ENCODE results near the gene TTLL5. TPM values are rescaled to one million over a fixed set of nuclear protein-coding genes. Genes with fewer than 3 reads are reported as not detected.

TTLL5 gene
- total and polyA plus RNA-seq, 10 of the 15 experiments (the other 5 are each of a cell fraction or from before 2014, with no cell fraction given) = 3.2 to 25.9 (median 13.8) TPM

DNA sequence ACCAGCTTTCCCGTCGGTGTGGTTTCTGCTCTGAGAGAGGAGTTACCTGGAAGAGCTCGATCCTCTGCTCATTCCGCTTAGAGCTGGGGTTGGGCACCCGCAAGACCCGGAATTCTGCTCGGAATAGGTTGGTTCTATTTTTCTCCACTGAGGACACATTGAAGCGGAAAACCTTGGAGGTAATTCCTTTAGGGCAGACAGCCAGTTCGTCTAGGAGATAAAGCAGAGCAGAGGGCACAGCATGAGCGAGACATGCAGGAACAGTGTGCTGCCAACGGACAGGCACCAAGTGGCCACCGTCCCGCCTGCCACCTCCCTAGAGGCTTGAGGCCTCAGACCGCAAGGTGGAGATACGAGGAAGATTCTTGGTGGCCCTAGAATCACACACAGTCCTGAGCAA is 310.5 kb downstream of the TTLL5 start (continued):
- TF ChIP-seq, protein P1, sequence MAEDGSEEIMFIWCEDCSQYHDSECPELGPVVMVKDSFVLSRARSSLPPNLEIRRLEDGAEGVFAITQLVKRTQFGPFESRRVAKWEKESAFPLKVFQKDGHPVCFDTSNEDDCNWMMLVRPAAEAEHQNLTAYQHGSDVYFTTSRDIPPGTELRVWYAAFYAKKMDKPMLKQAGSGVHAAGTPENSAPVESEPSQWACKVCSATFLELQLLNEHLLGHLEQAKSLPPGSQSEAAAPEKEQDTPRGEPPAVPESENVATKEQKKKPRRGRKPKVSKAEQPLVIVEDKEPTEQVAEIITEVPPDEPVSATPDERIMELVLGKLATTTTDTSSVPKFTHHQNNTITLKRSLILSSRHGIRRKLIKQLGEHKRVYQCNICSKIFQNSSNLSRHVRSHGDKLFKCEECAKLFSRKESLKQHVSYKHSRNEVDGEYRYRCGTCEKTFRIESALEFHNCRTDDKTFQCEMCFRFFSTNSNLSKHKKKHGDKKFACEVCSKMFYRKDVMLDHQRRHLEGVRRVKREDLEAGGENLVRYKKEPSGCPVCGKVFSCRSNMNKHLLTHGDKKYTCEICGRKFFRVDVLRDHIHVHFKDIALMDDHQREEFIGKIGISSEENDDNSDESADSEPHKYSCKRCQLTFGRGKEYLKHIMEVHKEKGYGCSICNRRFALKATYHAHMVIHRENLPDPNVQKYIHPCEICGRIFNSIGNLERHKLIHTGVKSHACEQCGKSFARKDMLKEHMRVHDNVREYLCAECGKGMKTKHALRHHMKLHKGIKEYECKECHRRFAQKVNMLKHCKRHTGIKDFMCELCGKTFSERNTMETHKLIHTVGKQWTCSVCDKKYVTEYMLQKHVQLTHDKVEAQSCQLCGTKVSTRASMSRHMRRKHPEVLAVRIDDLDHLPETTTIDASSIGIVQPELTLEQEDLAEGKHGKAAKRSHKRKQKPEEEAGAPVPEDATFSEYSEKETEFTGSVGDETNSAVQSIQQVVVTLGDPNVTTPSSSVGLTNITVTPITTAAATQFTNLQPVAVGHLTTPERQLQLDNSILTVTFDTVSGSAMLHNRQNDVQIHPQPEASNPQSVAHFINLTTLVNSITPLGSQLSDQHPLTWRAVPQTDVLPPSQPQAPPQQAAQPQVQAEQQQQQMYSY (CRISPR knock-in tag; IDR thresholded peaks at IDR 0.05) = no peak
- no peak for TF ChIP-seq ZNF207 (IDR thresholded peaks at IDR 0.05; ENCODE audit: borderline replicate concordance)
- TF ChIP-seq NBN (IDR thresholded peaks at IDR 0.05) = no peak
- TF ChIP-seq NFXL1 (IDR thresholded peaks at IDR 0.05; ENCODE audit: borderline replicate concordance) = no peak
- TF ChIP-seq YY1 (IDR thresholded peaks at IDR 0.05; ENCODE audit: low read depth, low read length) = no peak
- no peak for TF ChIP-seq NR2F1 (conservative IDR thresholded peaks at IDR 0.05)

GRCh38 chr14:75972801-75973421 is 311.9 kb downstream of the TTLL5 start:
- ChIA-PET POLR2A (no interaction called here), SMC1A (ENCODE audit: uncharacterized antibody, unreplicated experiment) (interaction anchor here (1.0 to 1.8 kb wide), 2 partner anchors 66 to 264 kb away, joined by 3 to 7 read pairs; no protein-coding TSS in a partner anchor), CTCF (interaction anchor here (0.8 to 15.4 kb wide), 7 partner anchors 9 to 395 kb away, joined by 3 to 390 read pairs (median 7); partner anchors contain the start of gene TGFB3), RAD21 (ENCODE audit: unreplicated experiment) (interaction anchor here (1.0 to 1.6 kb wide), 3 partner anchors 9 to 264 kb away, joined by 3 to 8 read pairs (median 5); partner anchors contain the start of gene TGFB3)
- H3K79me2 ChIP-seq (ENCODE audit: control insufficient read depth, insufficient read depth, low read length) = no peaks in the 10 kb centered on the region
- intact Hi-C loops (cut with micrococcal nuclease; ENCODE audit: unreplicated experiment) (loop anchor here (10.0 kb wide), 1 partner anchor 798 kb away; the partner anchor contains the start of gene TMED10), in situ Hi-C loops (cut with MboI) (no loop called here)
- no peak for FAIRE-seq
- no peak overlapping the region for H3K4me2 ChIP-seq (ENCODE audit: control insufficient read depth, insufficient read depth)
- no peaks in the 10 kb centered on the region for H4K20me1 ChIP-seq (ENCODE audit: control insufficient read depth, insufficient read depth)
- no peak overlapping the region for H3K9ac ChIP-seq (ENCODE audit: control insufficient read depth, insufficient read depth, low read length)
- H3K4me1 ChIP-seq (ENCODE audit: control insufficient read depth, insufficient read depth, low read length) = peaks cover 10% of the 10 kb centered on the region
- no peak overlapping the region for H3K4me3 ChIP-seq
- no peaks in the 10 kb centered on the region for H3K9me3 ChIP-seq (replicated peaks; ENCODE audit: control insufficient read depth, insufficient read depth, low read length)
- no peak overlapping the region for H2AFZ ChIP-seq (ENCODE audit: control insufficient read depth, low read depth, low read length)
- H3K27me3 ChIP-seq (replicated peaks in 1 of 2; ENCODE audit: control insufficient read depth in 2 of 2, insufficient read depth in 2 of 2, low read length in 1 of 2) = no peaks in the 10 kb centered on the region
- no TSS peak for BruUV-seq (replicated peaks)
- no peak overlapping the region for H3K27ac ChIP-seq (ENCODE audit: control insufficient read depth, insufficient read depth)
- 47% methylated on average over 7 of the region's 7 CpGs for WGBS (ENCODE audit: insufficient coverage, insufficient replicate concordance, low lambda C conversion rate, missing lambda C conversion rate)
- ATAC-seq = no peak
- DNase-seq (ENCODE audit: low read depth, low spot score) = no peak
- no peaks in the 10 kb centered on the region for H3K36me3 ChIP-seq (ENCODE audit: control insufficient read depth in 2 of 2, insufficient read depth in 2 of 2, low read length in 1 of 2)
- no peak for TF ChIP-seq ZNF384 (IDR thresholded peaks at IDR 0.05; ENCODE audit: borderline replicate concordance, low read depth, low read length)
- no peak for TF ChIP-seq SP1 (IDR thresholded peaks at IDR 0.05; ENCODE audit: low read depth, low read length)
- TF ChIP-seq, protein P1 (CRISPR knock-in tag; IDR thresholded peaks at IDR 0.05) = no peak
- TF ChIP-seq CBX3 (IDR thresholded peaks at IDR 0.05; ENCODE audit: borderline replicate concordance, low read depth) = no peak
- no peak for TF ChIP-seq CEBPB (IDR thresholded peaks at IDR 0.05; ENCODE audit: borderline replicate concordance in 1 of 2, low read depth in 2 of 2, low read length in 2 of 2)
- no peak for TF ChIP-seq IRF5 (IDR thresholded peaks at IDR 0.05; ENCODE audit: borderline replicate concordance)
- no peak for TF ChIP-seq SIX5 (IDR thresholded peaks at IDR 0.05; ENCODE audit: low read depth, low read length, severe bottlenecking)
